ENCODE results near the gene WDR31. TPM values are rescaled to one million over a fixed set of nuclear protein-coding genes. Genes with fewer than 3 reads are reported as not detected.
A peak's percentile ranks its signal among the peaks of the same experiment; 100 is the strongest.
"Not testable (repeated sequence)": the region's sequence is repeated elsewhere in the genome, so short reads cannot be mapped to it uniquely, and the experiment has no call there.

Gene WDR31
- total and polyA plus RNA-seq, 10 donors: 0.15 to 2.3 (median 0.78) TPM

GRCh38 chr9:113368348-113368981 lies 28.4 kb upstream of the WDR31 start:
- WGBS, 5 donors: 82 to 92% (median 91%) methylated on average over 5 of the region's 5 CpGs

GRCh38 chr9:113365652-113366051 lies 25.6 kb upstream of the WDR31 start:
- H3K9me3 ChIP-seq; H3K36me3 ChIP-seq; DNase-seq; intact Hi-C loops (cut with DNase I; ENCODE audit: low total_unique reads); H3K4me1 ChIP-seq; H3K27me3 ChIP-seq (replicated peaks in 1 of 7); H3K4me3 ChIP-seq: not testable (repeated sequence)
- 44 to 92% (median 79%) methylated on average over 3 of the region's 3 CpGs for WGBS, 5 donors
- peak overlapping the region in 1 of 8 donors; percentile 36 for H3K27ac ChIP-seq

More at GRCh38 chr9:113368348-113368981, 28.4 kb upstream of the WDR31 start:
- no peaks in the 10 kb centered on the region for H3K27me3 ChIP-seq (replicated peaks in 1 of 7)
- no peak for DNase-seq
- intact Hi-C loops (cut with DNase I; ENCODE audit: low total_unique reads): no loop called here
- H3K4me1 ChIP-seq: peaks cover 0 to 5% (median 0%) of the 10 kb centered on the region in 6 donors
- H3K27ac ChIP-seq: no peak overlapping the region
- H3K36me3 ChIP-seq: peaks cover 0 to 14% (median 8%) of the 10 kb centered on the region in 6 donors
- H3K9me3 ChIP-seq: no peaks in the 10 kb centered on the region
- no peak overlapping the region for H3K4me3 ChIP-seq
- TF ChIP-seq CTCF (IDR thresholded peaks at IDR 0.05 in 8 of 11, conservative IDR thresholded peaks at IDR 0.05 in 3 of 11): no peak
- no peak for TF ChIP-seq POLR2A (IDR thresholded peaks at IDR 0.05)
- no peak for TF ChIP-seq POLR2AphosphoS5 (IDR thresholded peaks at IDR 0.05)

GRCh38 chr9:113364951-113365350 lies 24.9 kb upstream of the WDR31 start:
- WGBS, 5 donors: 19 to 77% (median 55%) methylated on average over 1 of the region's 1 CpG

GRCh38 chr9:113363336-113363735 lies 23.3 kb upstream of the WDR31 start:
- DNase-seq: no peak
- intact Hi-C loops (cut with DNase I; ENCODE audit: low total_unique reads): no loop called here
- H3K27ac ChIP-seq: no peak overlapping the region
- H3K4me1 ChIP-seq: peaks cover 0 to 5% (median 0%) of the 10 kb centered on the region in 6 donors
- H3K27me3 ChIP-seq (replicated peaks in 1 of 7): no peaks in the 10 kb centered on the region
- no peaks in the 10 kb centered on the region for H3K9me3 ChIP-seq
- no peak overlapping the region for H3K4me3 ChIP-seq
- whole genome bisulfite sequencing, 5 donors: 64 to 92% (median 76%) methylated on average over 3 of the region's 3 CpGs
- H3K36me3 ChIP-seq: no peaks in the 10 kb centered on the region
- no peak for TF ChIP-seq POLR2A (IDR thresholded peaks at IDR 0.05)
- TF ChIP-seq POLR2AphosphoS5 (IDR thresholded peaks at IDR 0.05): no peak
- TF ChIP-seq CTCF (IDR thresholded peaks at IDR 0.05 in 8 of 11, conservative IDR thresholded peaks at IDR 0.05 in 3 of 11): no peak

More at GRCh38 chr9:113364951-113365350, 24.9 kb upstream of the WDR31 start:
- Histone ChIP-seq H3K27ac (peak overlapping the region in 1 of 8 donors; percentile 36), H3K27me3 (replicated peaks in 1 of 7) (no peaks in the 10 kb centered on the region), H3K9me3 (no peaks in the 10 kb centered on the region), H3K4me1 (peaks cover 0 to 5% (median 0%) of the 10 kb centered on the region in 6 donors), H3K36me3 (no peaks in the 10 kb centered on the region), H3K4me3 (no peak overlapping the region)
- intact Hi-C loops (cut with DNase I; ENCODE audit: low total_unique reads): no loop called here
- DNase-seq: no peak
- TF ChIP-seq CTCF (IDR thresholded peaks at IDR 0.05 in 8 of 11, conservative IDR thresholded peaks at IDR 0.05 in 3 of 11) (no peak), POLR2A (IDR thresholded peaks at IDR 0.05) (no peak), POLR2AphosphoS5 (IDR thresholded peaks at IDR 0.05) (no peak)
